ENCODE data around the gene CHP2. TPM values are rescaled to one million over a fixed set of nuclear protein-coding genes. Genes with fewer than 3 reads are reported as not detected.

Gene CHP2
- total RNA-seq, 4 donors from 2014 or later = not detected

- Histone ChIP-seq H3K9me3 (no peaks in the 10 kb centered on the region), H3K4me1 (peaks cover 7 to 14% (median 11%) of the 10 kb centered on the region in 4 donors), H3K27ac (replicated peaks in 1 of 4) (no peak overlapping the region), H3K27me3 (peaks cover 0 to 58% (median 23%) of the 10 kb centered on the region in 4 donors), H3K36me3 (no peaks in the 10 kb centered on the region), H3K4me3 (peak overlapping the region; percentile 31 to 47 (median 34))
- DNase-seq (ENCODE audit: extremely low spot score) = no peak
- TF ChIP-seq CTCF (IDR thresholded peaks at IDR 0.05) (no peak), POLR2AphosphoS5 (IDR thresholded peaks at IDR 0.05) (no peak), POLR2A (IDR thresholded peaks at IDR 0.05; ENCODE audit: low read depth) (no peak), EP300 (IDR thresholded peaks at IDR 0.05) (no peak)
- intact Hi-C loops (cut with DNase I) = no loop called here
- 40% methylated on average over 17 of the region's 17 CpGs for WGBS
Measured at GRCh38 chr16:23753908-23754593, 775 bp upstream of the CHP2 start.

DNA sequence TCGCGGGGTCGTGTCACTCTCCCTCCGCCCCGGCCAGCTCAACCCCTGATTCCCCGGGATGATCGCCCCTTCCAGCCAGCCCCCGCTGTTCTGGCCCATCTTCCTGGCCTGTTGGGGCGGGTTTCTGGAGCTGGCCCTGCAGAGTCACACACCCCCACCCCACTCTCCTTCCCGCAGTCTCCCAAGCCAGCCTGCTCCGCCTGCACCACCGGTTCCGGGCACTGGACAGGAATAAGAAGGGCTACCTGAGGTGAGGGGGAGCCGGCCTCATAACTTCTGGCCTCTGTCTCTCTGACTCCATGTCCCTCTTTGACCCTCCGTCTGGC is 621 bp downstream of the CHP2 start:
- Histone ChIP-seq H3K27me3 (peaks cover 0 to 63% (median 23%) of the 10 kb centered on the region in 4 donors), H3K9me3 (no peaks in the 10 kb centered on the region), H3K36me3 (no peaks in the 10 kb centered on the region), H3K4me3 (no peak overlapping the region), H3K27ac (replicated peaks in 1 of 4) (no peak overlapping the region), H3K4me1 (peaks cover 7 to 14% (median 11%) of the 10 kb centered on the region in 4 donors)
- no peak for DNase-seq (ENCODE audit: extremely low spot score)
- WGBS = 35% methylated on average over 15 of the region's 15 CpGs
- intact Hi-C loops (cut with DNase I) = no loop called here
- no peak for TF ChIP-seq CTCF (IDR thresholded peaks at IDR 0.05)
- no peak for TF ChIP-seq POLR2A (IDR thresholded peaks at IDR 0.05; ENCODE audit: low read depth)
- no peak for TF ChIP-seq POLR2AphosphoS5 (IDR thresholded peaks at IDR 0.05)
- no peak for TF ChIP-seq EP300 (IDR thresholded peaks at IDR 0.05)

GRCh38 chr16:23757116-23757515 is 2.3 kb downstream of the CHP2 start:
- WGBS = 78% methylated on average over 9 of the region's 9 CpGs
- Histone ChIP-seq H3K27me3 (peaks cover 0 to 69% (median 23%) of the 10 kb centered on the region in 4 donors), H3K27ac (replicated peaks in 1 of 4) (no peak overlapping the region), H3K9me3 (no peaks in the 10 kb centered on the region), H3K4me3 (no peak overlapping the region), H3K4me1 (peaks cover 7 to 14% (median 11%) of the 10 kb centered on the region in 4 donors), H3K36me3 (no peaks in the 10 kb centered on the region)
- no peak for DNase-seq (ENCODE audit: extremely low spot score)
- TF ChIP-seq CTCF (IDR thresholded peaks at IDR 0.05) (no peak), POLR2A (IDR thresholded peaks at IDR 0.05; ENCODE audit: low read depth) (no peak), POLR2AphosphoS5 (IDR thresholded peaks at IDR 0.05) (no peak), EP300 (IDR thresholded peaks at IDR 0.05) (no peak)
- intact Hi-C loops (cut with DNase I) = no loop called here

- H3K4me1 ChIP-seq = peaks cover 7 to 14% (median 11%) of the 10 kb centered on the region in 4 donors
- DNase-seq (ENCODE audit: extremely low spot score) = no peak
- H3K4me3 ChIP-seq = no peak overlapping the region
- 90% methylated on average over 6 of the region's 6 CpGs for WGBS
- TF ChIP-seq EP300 (IDR thresholded peaks at IDR 0.05) = no peak
- no peak for TF ChIP-seq CTCF (IDR thresholded peaks at IDR 0.05)
- no peak for TF ChIP-seq POLR2A (IDR thresholded peaks at IDR 0.05; ENCODE audit: low read depth)
- no peak for TF ChIP-seq POLR2AphosphoS5 (IDR thresholded peaks at IDR 0.05)
- H3K27ac ChIP-seq (replicated peaks in 1 of 4) = no peak overlapping the region
- no peaks in the 10 kb centered on the region for H3K36me3 ChIP-seq
- intact Hi-C loops (cut with DNase I) = no loop called here
- H3K27me3 ChIP-seq = peaks cover 0 to 64% (median 23%) of the 10 kb centered on the region in 4 donors
- no peaks in the 10 kb centered on the region for H3K9me3 ChIP-seq
Measured at GRCh38 chr16:23757937-23758619, 3.3 kb downstream of the CHP2 start.

All from esophagus muscularis mucosa (tissue), 4 donors.